ENCODE measurements around the gene AIDA.

The AIDA gene

DNA sequence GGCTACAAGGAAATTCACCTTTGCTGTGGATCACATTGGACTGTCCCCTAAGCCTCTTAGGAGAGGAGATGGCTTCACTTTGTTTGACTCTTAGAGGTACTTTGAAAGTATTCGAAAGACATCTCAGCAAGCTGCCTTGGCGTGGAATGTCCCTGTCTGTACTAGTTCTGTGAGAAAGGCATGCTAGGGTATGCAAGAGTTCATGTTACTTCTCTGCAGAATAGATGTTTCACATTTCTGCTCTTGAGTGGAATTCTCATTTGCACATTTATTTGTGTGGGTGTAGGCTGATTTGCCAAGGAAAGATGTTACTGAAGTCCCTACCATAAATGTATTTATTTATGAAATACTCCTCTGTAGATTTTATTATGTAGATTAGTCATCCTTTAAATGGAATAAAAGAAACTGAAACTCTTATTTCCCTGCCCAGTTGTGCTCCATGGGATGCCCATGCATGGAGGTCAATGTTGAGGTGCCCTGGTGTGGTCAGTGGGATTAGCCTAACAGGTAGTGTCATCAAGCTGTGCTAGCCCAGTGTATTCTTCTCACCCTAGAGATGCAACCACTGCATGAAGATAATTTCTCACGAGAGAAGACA lies 80.6 kb downstream of the AIDA start:
- TF ChIP-seq, protein P1, sequence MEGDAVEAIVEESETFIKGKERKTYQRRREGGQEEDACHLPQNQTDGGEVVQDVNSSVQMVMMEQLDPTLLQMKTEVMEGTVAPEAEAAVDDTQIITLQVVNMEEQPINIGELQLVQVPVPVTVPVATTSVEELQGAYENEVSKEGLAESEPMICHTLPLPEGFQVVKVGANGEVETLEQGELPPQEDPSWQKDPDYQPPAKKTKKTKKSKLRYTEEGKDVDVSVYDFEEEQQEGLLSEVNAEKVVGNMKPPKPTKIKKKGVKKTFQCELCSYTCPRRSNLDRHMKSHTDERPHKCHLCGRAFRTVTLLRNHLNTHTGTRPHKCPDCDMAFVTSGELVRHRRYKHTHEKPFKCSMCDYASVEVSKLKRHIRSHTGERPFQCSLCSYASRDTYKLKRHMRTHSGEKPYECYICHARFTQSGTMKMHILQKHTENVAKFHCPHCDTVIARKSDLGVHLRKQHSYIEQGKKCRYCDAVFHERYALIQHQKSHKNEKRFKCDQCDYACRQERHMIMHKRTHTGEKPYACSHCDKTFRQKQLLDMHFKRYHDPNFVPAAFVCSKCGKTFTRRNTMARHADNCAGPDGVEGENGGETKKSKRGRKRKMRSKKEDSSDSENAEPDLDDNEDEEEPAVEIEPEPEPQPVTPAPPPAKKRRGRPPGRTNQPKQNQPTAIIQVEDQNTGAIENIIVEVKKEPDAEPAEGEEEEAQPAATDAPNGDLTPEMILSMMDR (IDR thresholded peaks at IDR 0.05; ENCODE audit: borderline replicate concordance, insufficient read depth, low read depth, low read length): no peak
- H3K4me3 ChIP-seq (ENCODE audit: low read depth, low read length): no peak overlapping the region

DNA sequence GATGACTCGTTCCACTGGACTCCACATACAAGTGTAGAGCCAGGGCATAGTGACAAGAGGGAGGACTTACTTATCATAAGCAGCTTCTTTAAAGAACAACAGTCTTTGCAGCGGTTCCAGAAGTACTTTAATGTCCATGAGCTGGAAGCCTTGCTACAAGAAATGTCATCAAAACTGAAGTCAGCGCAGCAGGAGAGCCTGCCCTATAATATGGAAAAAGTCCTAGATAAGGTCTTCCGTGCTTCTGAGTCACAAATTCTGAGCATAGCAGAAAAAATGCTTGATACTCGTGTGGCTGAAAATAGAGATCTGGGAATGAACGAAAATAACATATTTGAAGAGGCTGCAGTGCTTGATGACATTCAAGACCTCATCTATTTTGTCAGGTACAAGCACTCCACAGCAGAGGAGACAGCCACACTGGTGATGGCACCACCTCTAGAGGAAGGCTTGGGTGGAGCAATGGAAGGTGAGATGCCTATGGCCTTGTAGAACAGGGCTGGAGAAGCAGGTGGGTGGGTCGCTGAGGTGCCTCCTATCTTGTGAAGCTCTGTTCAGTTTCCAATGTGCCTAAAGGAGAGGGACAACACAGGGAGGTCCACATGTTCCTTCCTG lies 82.3 kb downstream of the AIDA start:
- TF ChIP-seq, protein P1 (IDR thresholded peaks at IDR 0.05; ENCODE audit: borderline replicate concordance, insufficient read depth, low read depth, low read length): no peak
- no peak overlapping the region for H3K4me3 ChIP-seq (ENCODE audit: low read depth, low read length)

DNA sequence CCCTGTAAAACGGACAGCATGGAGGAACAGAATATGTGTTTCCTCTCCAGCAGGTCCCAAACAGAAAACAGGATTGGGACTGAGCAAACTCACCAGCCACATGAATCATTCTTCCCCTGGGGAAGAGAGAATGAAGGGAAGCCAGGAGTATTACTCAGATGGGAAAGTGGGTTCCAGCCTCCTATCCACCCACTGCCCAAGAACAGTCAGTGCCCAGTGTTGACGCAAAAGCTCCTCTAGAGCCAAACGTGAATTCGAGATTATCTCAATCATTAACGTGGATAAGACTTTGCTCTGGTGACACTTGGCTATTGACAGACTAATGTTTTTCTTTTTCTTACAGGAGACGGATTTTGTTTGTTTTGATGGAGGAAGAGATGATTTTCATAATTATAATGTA lies 85.1 kb downstream of the AIDA start:
- TF ChIP-seq, protein P1 (IDR thresholded peaks at IDR 0.05; ENCODE audit: borderline replicate concordance, insufficient read depth, low read depth, low read length): no peak
- no peak overlapping the region for H3K4me3 ChIP-seq (ENCODE audit: low read depth, low read length)

DNA sequence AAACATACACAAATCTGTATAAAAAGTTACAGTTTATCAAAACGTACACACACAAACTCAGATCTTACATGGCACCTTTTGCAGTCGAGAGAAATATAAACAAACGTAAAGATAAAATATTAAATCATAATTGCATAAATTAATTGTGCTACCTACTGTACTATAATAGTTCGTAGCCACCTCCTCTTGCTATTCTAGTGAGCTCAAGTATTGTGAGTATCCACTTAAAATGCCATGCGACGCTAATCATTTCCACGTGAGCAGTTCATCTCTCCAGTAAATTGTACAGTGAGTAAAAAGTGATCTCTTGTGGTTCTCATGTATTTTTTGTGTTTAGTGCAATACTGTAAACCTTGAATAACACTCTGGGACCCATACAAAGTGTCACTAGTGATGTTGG lies 88.1 kb downstream of the AIDA start:
- TF ChIP-seq, protein P1 (IDR thresholded peaks at IDR 0.05; ENCODE audit: borderline replicate concordance, insufficient read depth, low read depth, low read length): no peak
- no peak overlapping the region for H3K4me3 ChIP-seq (ENCODE audit: low read depth, low read length)

DNA sequence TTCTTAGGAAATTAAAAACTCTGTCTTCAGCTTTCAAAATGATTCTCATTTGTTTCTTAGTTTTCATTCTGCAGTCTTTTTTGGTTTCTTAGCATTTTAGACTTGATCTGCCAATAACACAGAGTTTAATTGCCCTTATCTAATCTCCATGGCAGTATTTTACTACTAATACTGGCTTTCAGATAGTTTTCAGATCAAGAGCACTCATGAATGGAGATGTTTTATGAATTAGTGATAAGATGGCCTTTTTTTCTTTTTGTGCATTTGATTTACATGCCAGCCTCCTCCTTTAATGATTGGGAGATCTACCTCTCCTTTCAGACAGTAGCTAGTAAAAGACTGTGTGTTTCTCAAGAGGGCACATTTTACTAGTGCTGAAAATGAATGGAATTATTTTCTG lies 88.8 kb downstream of the AIDA start:
- H3K4me3 ChIP-seq (ENCODE audit: low read depth, low read length): no peak overlapping the region
- TF ChIP-seq, protein P1 (IDR thresholded peaks at IDR 0.05; ENCODE audit: borderline replicate concordance, insufficient read depth, low read depth, low read length): no peak

DNA sequence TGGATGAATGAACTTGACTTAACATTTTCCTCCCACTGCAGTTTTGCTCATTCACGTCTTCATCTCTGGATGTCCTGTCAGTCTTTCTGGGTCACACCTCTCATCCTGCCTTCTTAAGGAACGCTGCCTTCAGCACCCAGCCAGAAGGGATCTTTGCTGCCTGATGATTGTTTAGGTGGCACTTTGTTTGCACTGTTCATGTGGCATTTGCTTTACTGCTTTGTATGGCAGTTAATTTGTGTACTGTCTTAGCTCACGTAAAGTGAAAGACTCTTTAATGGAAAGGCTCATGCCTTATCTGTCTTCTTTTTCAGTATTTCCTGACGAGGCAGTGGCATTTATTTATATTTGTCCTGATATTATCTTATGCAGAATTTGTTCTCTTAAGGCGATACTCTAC lies 89.5 kb downstream of the AIDA start:
- TF ChIP-seq, protein P1 (IDR thresholded peaks at IDR 0.05; ENCODE audit: borderline replicate concordance, insufficient read depth, low read depth, low read length): no peak
- H3K4me3 ChIP-seq (ENCODE audit: low read depth, low read length): no peak overlapping the region

DNA sequence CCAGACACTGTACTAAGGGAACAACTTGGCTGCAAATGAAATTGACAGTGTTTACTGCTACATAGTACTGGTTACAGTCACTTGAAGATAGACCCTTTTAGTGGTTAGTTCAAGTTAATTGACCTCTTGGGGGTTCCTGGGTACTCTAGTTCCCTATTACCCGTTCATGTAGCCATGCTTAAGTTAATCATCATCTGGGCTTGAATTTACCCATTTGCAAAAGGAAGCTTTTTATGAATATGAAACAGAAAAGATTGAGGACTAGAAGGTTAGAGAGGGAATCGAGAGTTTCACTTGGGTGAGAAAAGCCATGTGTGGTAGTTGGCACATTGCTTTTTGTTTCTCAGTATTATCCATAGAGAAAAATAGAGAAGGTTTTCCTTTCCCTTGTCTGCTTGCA lies 91.7 kb downstream of the AIDA start:
- TF ChIP-seq, protein P1 (IDR thresholded peaks at IDR 0.05; ENCODE audit: borderline replicate concordance, insufficient read depth, low read depth, low read length): no peak
- no peak overlapping the region for H3K4me3 ChIP-seq (ENCODE audit: low read depth, low read length)
